ENCODE data around the gene CHRNE.
"Not testable (repeated sequence)": the region's sequence is repeated elsewhere in the genome, so short reads cannot be mapped to it uniquely, and the experiment has no call there.

The CHRNE gene

DNA sequence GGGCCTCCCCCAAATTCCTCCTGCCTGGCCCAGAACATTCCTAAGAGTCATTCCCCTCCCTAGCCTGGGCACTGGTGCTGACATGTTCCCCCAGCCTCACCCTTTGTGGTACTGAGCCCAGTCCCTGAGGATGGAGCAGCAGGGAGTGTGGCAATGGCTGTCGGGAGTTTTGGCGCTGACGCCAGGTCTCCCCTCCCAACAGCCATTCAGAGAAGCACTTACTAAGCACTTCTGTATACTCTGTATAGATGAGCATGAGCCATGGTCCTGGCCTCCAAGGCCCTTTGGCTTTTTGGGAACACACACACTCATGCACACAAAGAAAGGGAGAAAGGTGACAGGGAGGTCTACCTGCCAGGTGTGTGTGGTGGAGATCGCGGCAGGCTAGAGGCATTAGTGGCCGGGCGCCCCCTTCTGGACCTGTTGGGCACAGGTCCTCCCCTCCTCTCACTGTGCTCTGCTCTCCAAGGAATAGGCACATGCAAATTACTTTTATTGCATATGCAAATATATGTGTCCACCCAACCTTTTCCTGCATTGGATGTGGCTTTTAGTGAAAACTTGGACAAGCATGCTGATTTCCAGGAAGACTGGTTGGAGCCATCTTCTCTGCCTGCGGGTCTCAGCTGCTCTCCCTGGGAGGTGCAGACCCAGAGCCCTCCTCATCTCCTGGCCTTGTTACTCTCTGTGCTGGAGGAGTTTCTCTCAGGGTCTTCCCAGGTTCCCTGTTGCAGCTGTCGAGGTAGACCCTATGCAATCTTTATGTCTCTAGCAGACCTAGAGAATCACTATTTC is 20.9 kb downstream of the CHRNE start:
- DNase-seq = peak in 1 of 2 experiments; percentile 14

DNA sequence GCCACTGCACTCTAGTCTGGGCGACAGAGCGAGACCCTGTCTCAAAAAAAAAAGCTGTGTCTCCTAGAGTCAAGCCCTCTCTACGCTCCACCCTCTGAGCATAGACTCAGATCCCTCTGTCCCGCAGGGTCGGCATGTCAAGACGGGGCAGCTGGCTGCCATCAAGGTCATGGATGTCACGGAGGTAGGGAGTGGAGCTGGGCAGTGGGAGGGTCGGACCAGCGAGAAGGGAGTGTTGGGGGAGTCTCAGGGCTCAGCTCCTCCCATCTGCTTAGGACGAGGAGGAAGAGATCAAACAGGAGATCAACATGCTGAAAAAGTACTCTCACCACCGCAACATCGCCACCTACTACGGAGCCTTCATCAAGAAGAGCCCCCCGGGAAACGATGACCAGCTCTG is 22.0 kb downstream of the CHRNE start:
- DNase-seq = no peak

DNA sequence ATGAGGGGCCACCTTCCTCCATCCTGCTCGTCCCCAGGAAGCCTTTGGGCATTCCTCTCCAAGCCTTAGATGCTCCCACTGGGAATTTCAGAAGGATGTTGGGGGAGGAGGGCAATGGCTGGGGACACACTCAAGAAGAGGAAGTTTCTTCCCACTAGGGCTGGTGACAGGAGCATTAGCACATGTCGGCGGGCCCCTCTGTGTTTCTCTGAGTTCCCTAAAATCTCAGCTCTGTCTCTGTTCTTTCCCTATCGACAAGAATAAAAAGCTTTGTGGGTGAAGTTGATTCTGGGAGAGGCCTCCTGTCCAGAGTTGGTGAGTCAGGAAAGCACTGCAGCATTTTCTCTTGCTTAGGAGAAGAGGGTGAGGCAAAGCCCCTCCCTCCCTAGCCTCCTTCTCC is 23.3 kb downstream of the CHRNE start:
- DNase-seq = peak in 1 of 2 experiments; percentile 3

- DNase-seq = no peak
These were observed 25.8 kb downstream of the CHRNE start for GRCh38 chr17:4877089-4877488.

DNA sequence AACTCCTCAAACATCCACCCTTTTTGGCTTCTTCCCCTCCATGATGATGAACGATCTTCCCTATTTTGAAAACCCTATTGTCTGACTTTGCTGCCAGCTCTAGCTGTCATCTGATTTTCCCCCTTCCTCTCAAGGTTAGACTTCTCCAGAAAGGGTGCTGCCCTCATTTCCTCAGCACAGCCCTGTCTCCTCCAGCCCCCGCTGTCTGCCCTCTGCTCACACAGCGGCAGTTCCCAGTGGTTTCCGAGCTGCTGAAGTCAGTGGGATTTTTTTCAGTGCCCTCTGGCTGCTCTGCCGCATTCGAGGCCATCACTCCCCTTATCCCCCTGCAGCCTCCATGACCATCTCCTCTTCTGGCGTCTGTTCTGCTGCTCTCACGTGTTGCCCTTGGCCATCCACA is 30.1 kb downstream of the CHRNE start:
- peak; percentile 7 to 40 for DNase-seq

DNA sequence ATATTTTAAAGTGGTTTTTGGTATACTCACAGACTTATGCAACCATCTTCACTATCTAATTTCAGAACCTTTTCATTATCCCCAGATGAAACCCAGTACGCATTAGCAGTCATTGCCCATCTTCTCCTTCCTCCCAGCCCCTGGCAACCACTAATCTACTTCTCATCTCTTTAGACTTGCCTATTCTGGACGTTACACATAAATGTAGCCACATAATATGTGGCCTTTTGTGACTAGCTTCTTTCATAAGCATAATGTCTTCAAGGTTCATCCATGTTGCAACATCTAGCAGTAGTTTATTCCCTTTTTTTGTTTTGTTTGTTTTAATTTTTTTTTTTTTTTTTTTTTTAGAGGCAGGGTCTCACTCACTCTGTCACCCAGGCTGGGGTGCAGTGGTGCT is 32.0 kb downstream of the CHRNE start:
- no peak for DNase-seq

- not testable (repeated sequence) for DNase-seq
These were observed 33.6 kb downstream of the CHRNE start for GRCh38 chr17:4869058-4869998.

DNA sequence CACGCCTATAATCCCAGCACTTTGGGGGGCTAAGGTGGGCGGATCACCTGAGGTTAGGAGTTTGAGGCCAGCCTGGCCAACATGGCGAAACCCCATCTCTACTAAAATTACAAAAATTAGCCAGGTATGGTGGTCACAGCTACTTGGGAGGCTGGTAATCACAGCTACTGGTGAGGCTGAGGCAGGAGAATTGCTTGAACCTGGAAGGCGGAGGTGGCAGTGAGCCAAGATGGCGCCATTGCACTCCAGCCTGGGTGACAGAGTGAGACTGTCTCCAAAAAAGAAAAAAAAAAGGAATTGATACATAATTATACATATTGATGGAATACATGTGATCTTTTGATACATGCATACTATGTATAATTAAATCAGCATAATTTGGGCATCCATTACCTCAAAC is 35.4 kb downstream of the CHRNE start:
- not testable (repeated sequence) for DNase-seq

GRCh38 chr17:4863321-4863720 is 39.6 kb downstream of the CHRNE start:
- DNase-seq = no peak

GRCh38 chr17:4862720-4863119 is 40.2 kb downstream of the CHRNE start:
- no peak for DNase-seq

GRCh38 chr17:4861052-4861451 is 41.8 kb downstream of the CHRNE start:
- DNase-seq = no peak

DNA sequence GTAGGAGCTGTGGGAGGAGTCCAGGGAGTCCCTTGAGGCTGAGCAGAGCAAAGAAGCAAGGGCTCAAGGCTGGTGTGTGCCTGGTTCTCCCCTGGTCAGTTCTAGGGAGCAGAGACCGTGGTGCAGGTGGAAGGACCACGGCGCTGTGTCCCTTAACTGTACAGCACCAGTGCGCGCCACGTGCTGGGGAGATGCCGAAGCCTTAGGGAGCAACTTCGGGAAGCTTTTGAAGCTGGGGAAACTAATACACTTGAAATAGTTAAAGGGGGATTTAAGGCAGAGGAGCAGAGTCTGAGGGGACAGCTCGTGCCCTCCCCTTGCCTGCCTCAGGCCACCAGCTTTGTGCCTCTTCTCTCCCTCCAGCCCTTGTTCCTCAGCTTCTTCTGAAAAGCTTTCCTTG is 42.2 kb downstream of the CHRNE start:
- DNase-seq = no peak

- DNase-seq = no peak
These were observed 42.9 kb downstream of the CHRNE start for GRCh38 chr17:4859816-4860625.

GRCh38 chr17:4858882-4859260 is 44.0 kb downstream of the CHRNE start:
- DNase-seq = no peak

DNA sequence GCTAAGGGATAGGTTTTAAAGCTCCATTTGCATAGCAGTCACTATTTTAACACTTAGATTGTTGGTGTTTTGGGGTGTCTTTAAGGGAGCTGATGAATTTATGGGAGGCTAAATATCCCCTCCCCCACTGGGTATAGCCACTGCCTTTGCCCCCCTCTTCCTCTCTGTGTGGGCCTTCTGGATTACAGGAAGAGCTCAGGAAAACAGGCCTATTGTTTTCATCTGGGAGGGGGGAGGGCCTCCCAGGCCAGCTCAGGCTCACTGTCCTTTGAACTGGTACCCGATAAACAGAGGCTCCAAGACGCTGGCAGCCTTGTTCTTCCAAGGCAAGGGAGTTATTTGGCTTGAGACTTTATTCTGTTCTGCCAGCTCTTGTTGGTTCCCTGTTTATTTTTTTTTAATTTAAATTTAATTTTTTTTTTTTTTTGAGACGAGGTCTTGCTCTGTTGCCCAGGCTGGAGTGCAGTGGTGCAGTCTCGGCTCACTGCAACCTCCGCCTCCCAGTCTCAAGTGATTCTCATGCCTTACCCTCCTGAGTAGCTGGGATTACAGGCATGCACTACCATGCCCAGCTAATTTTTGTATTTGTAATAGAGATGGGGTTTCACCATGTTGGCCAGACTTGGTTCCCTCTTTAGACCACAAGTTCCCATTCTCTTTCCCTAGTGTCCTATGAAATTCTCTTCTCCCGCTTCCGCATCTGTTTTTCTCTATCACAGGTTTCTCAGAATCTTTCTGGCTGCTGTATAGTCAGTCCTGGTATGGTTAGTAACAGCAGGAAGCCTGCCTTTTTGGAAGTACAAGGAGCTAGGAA is 44.6 kb downstream of the CHRNE start:
- DNase-seq = no peak

GRCh38 chr17:4857347-4857746 is 45.6 kb downstream of the CHRNE start:
- not testable (repeated sequence) for DNase-seq

DNA sequence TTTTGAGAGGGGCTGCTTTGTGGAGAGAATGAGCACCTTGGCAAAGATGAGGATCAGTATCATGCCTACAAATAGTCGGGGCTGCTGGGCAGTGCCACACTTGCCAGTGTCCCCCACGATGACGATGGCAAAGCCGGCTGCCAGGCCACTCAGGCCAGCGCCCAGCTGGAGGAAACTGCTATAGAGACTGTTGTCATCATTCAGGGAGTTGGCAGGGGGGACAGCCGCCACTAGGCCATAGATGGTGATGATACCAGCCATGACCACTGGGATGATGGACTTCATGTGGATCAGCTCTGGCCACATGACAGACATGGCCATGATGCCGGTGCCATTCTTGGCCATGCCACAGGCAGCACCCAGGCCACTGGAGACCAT is 46.0 kb downstream of the CHRNE start:
- DNase-seq = no peak

GRCh38 chr17:4856271-4856936 is 46.5 kb downstream of the CHRNE start:
- DNase-seq = no peak

GRCh38 chr17:4854111-4854681 is 48.7 kb downstream of the CHRNE start:
- DNase-seq = no peak

- DNase-seq = no peak
These were observed 49.7 kb downstream of the CHRNE start for GRCh38 chr17:4853208-4853671.

GRCh38 chr17:4852567-4853207 is 50.2 kb downstream of the CHRNE start:
- no peak for DNase-seq

Data from Kasumi-1 (cell line).